GM18873 (cell line): ENCODE data around the gene WDR33.
"Not testable (repeated sequence)": the region's sequence is repeated elsewhere in the genome, so short reads cannot be mapped to it uniquely, and the experiment has no call there.

Experiments used
- ATAC-seq: cut with Tn5 transposase; IDR thresholded peaks from one replicate; pipeline ENCODE4 v1.9.1; 2021; ENCODE audit warnings: mild to moderate bottlenecking, moderate library complexity, moderate number of reproducible peaks; ENCODE audit not compliant: unreplicated experiment, low FRiP score

WDR33 gene

DNA sequence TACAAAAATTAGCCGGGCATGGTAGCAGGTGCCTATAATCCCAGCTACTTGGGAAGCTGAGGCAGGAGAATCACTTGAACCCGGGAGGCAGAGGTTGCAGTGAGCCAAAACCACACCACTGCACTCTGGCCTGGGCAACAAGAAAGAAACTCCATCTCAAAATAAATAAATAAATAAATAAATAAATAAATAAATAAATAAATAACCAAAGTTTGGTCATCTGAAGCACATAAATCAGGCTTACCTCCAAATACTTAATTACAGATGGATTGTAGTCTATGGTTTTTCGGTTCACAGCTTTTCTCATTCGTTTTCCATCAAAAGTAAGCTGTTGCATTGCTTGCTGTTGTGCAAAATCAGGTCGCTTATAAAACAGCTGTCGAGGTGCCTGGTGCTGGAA is 40.4 kb downstream of the WDR33 start:
- ATAC-seq, result not testable (repeated sequence)

DNA sequence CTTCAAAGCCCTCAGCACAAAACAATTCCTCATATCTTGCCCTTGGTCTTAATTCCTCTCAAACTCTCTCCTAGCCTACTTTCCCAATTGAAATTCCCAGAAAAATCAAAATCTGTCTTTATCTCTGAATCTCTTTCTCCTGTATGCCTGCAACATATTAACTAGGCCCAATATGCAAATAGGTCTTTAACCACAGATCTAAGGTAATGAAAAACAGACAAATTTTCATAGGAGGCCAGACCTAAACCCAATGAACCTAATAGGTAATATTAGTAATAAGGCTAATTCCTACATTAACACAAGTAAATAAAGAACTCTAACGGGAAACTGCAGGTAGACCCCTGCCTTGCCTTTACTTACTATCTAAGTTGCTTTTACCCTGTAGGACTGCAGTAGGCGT is 41.4 kb downstream of the WDR33 start:
- ATAC-seq, result no peak

DNA sequence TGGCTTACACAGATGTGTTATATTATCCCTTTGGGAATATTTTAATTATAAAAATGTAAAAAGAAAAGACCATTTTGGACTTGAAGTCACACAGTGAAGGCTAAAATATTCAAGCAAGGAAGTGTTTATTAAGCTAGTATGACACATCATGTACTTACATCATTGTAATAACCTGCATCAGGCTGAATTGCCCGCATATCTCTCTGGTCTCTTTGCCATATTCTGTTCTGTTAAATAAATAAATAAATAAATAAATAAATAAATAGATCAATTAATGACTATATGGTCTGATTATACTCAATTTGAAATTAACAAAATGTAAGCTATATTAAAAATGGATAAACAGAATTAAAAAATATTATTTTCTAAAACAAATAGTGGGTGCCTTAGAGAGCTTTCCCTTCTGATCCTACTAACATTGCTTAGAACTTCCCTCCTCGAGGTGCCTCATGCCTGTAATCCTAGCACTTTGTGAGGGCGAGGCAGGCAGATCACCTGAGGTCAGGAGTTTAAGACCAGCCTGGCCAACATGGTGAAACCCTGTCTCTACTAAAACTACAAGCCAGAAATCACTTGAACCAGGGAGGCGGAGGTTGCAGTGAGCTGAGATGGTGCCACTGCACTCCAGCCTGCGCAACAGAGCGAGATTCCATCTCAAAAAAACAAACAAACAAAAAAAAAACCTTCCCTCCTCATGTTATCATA is 42.0 kb downstream of the WDR33 start:
- ATAC-seq, result no peak

DNA sequence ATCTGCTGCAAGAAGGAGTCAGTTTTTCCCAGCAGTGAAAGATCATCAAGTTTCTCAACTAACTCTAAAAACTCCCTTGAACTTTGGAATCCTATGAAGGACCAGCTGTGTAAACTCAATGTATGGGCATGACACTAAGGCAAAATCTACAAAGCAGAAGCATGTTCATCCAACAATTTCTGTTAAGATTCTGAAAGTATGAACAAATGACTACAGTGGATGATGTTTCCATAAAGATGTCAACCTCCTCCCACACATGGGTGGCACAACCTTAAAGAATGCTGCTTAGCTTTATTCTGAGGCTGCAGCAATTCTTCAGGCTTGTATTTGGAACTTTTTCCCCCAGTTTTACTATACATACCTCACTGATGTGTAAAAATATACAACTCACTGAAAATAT is 47.2 kb downstream of the WDR33 start:
- no peak for ATAC-seq

DNA sequence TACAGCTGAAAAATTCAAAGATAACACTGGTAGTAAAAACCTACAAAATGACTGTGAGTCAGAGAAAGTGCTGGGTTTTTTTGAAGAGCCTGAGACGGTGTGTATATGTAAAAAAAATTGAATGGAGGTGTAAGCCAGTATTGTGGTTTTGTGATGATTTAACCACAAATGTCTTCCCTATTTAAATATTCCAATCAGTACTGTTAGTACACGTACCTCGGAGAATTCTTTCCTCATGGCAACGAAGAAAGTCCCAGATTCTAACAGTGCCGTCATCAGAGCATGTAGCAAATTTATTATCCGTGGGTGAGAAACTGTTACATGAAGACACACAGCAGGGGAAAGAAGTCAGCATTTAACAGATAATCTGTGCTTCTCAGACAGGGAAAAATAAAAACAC is 48.1 kb downstream of the WDR33 start:
- ATAC-seq, result no peak

DNA sequence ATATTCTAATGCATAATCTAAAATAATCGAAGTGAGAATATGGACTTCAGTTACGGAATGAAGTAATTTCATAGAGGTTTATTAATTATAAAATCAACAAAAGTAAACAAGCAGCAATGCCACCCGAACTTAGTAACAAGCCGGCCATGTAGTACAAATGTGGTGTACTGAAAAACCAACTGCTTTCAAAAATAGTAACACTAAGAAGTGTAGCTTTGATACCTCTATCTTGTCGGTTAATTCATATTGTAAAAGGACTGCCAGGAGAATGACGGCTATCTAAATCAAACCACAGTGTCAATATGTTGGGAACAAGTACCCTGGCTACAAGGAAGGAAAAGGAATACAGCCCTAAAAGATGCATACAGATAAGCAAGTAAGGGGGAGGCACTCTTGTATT is 48.5 kb downstream of the WDR33 start:
- no peak for ATAC-seq

DNA sequence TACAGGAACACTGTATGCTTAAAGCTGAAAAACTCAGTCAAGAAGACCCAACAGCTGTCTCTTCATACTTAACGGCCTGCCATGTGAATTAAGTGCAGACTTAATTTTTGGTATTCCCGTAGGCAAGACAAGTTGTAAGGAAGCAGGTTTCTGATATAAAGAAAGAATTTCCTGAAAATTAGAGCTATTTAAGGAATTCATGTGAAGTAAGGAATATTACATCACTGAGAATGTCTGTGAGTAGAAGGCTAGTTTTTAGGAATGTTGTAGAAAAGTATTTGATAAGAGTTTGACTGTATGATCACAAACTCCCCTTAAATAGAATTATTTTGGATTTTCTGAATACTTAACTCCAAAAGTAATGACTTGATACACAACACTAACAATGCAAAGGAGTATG is 51.0 kb downstream of the WDR33 start:
- no peak for ATAC-seq

DNA sequence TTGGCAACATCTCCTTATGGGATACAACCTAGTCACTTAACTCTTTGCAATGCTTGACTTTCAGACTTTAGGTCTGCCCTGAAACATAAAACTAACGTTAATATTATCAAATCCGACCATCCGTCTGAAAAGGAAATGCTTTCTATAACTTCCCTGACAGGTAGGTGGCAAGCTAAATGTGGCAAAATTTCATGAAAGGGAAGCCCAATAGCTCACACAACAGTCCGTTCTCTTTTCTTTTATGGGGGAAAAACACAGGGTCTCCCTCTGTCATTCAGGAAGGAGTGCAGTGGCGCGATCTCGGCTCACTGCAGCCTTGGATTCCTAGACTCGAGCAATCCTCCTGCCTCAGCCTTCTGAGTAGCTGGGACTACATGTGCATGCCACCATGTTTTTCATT is 56.8 kb downstream of the WDR33 start:
- ATAC-seq, result no peak

DNA sequence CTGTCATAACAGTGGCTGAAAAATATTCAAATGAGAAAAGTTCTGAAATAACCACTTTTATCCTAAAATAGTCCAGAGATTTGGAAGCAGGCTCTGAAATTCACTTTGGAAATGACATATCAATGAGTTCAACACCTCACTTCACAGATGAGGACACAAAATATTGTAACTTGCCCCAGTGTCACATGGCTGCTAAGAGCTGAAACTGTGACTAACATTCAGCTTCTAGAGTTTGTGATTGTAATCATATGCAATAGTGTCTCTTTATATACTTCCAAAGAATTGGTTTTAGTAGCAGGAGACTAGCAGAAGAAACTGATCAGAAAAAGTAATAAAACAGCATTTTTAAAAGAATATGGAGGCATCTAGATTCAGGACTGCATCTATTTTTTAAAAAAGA is 57.6 kb downstream of the WDR33 start:
- no peak for ATAC-seq

DNA sequence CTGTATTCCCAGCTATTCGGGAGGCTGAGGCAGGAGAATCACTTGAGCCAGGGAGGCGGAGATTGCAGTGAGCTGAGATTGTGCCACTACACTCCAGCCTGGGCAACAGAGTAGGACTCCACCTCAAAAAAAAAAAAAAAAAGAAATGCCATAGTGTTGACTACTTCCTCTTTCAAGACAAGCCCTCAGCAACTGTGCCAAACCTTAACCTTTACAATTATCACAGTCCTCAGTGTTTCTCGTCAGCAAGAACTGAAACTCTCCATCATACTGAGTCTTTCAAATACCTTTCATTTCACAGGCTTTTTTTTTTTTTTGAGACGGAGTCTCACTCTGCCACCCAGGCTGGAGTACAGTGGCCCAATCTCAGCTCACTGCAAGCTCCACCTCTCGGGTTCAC is 61.4 kb downstream of the WDR33 start:
- peak; percentile 97 for ATAC-seq

DNA sequence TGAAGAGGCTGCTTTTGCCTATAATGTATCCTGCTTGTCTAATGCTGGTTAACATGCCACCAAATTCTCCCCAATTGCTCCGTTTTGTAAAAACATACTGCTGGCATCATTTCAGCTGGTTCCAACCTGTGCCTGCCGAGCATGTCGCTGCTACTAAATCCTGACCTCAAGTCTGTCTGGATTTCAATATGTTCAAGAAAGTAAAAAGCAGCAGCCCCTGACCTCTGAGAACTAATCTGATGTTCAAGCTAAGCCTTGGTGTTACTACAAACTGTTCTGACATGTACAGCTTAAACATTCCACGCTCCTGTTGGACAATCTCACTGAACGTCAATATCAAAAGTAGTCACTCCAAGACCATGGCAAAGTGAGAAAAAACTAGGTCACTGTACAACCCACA is 63.4 kb downstream of the WDR33 start:
- ATAC-seq, result no peak

DNA sequence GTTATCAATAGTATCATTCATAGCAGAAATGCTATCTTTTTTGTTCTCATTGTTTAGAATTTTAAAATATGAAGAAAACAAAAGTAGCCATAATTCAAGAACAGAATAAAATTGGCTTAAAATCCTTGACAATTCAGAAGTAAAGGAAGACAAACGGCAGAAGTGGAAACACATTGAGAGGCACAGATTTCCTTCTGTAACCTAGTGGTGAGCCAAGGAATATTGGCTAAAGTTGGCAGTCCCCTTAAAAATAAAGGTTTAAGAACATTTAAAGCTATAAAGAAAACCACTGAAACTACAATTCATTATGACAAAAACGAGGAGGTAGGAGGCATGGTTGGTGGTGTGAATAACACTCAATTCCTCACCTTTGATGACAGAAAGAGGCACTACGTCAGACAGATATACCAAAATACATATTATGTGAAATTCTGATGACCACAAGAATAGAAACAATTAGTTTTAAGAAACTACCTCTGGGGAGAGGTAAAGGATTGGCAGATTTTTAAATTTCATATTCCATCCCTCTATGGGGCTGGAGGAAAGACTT is 67.4 kb downstream of the WDR33 start:
- ATAC-seq, result no peak

DNA sequence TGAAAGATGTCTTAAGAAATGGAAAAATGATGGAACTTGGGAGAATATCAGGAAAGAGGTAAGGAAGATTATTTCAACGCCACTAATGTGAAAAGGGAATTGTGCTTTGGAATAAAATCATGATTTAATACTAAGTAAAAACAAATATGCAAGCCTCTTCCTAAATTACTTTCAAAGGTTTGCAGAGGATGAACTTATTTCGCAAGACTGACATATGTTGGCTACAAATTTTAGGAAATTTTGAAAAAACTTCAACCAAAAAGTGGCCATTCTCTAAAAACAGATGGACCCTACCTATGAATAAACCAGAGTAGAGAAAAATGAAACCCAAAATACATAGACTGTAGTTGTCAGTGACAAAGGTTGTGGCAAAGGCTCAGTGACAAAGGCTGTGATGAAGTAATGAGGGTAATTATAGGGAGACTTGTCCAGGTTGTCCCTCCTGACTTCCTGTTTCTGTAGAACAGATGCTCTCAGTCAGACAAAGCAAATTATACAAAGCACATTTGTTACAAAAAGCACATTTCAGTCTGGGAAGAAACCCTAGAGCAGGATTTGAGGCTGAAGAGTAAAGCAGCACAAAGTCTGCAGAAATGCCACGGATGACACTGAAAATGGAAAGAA is 70.2 kb downstream of the WDR33 start:
- no peak for ATAC-seq

DNA sequence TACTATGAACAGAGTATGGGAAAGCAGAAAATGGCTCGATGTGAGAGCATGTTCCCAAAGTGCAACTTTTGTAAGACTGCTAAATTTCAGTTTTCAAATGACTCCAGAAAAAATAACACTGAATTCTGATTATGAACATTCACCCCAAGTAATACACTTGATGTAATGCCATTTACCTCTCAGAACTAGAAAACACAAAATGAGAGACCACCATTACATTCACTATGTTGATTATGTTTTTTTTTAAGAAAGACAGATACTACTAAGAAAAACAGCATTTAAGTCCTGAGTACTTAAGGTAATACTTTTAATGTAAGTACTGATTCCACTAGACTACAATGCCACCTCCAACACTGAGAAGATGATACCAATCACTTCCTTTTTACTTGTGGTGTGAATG is 71.2 kb downstream of the WDR33 start:
- ATAC-seq, result no peak

DNA sequence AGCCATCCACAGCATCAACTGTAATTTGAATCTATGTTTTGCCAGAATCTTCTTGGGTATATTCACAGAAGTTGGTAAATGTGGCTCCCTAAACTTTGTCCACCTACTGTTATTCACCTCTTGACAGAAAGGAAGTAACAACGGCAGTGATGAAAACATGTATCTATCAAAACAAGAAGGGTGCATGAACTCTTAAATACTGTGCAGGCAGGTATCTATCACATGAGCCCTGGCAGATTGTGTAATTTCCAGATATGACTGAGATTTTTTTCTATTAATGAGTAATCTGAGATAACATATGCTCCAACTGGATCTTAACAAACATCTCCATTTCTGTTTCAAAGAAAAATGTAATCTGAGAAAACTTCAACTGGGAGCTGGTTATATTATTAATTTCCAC is 73.1 kb downstream of the WDR33 start:
- ATAC-seq, result no peak

DNA sequence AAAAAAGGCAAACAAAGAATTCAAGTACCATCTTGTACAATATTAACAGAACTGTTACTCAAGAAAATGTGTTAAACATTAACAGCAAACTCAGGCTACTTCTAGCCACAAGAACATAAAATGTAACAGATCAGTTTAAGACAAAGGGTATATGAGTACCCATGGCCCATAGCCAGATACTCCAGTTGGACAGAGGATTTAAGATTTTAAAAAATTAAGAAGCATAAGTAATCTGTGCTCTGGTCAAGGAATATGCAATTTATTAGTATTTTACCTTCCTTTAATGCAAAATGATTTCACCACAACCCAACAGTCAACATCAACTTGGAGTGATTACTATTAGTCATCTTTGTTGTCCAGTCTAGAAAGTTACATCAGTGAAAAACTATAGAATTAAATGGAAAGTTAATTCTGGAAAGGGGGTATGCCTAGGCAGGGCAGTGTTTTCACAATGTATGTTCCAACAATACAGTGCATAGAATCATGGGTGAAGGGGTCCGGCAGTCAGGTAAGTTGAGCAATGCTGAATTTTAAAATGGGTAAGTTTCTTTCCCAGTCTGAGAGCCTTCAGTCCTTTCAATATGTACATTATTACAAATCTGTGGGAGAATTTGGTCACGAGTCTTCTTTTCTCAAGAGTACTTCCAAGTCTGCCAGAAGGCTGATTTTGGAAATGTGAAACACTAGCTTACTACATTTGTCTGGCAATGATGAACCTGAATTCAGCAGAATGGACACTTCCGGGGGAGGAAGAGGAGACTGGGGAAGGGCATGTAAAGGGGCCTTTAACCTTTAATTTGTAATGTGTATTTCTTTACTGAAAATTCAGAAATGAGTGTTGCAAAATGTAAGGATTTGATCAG is 75.2 kb downstream of the WDR33 start:
- peak; percentile 74 for ATAC-seq

DNA sequence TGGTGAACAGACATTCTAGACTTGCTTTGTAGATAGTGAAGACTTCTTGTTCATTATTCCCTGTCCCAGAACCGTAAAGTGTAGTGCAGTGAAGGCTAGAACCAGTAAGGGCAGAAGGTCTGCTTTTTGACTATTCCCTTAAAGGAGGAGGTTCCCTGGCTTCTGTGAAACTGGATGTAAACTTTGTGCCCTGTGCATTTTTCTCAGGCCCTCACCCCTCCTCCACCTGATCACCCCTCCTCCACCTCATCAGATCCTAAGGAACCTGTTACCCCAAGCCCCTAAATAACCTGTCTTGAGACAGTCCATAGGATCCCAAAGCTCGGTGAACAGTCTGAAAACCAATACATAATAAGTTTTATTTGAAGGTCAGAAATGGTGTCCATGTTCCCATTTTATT is 75.9 kb downstream of the WDR33 start:
- no peak for ATAC-seq

DNA sequence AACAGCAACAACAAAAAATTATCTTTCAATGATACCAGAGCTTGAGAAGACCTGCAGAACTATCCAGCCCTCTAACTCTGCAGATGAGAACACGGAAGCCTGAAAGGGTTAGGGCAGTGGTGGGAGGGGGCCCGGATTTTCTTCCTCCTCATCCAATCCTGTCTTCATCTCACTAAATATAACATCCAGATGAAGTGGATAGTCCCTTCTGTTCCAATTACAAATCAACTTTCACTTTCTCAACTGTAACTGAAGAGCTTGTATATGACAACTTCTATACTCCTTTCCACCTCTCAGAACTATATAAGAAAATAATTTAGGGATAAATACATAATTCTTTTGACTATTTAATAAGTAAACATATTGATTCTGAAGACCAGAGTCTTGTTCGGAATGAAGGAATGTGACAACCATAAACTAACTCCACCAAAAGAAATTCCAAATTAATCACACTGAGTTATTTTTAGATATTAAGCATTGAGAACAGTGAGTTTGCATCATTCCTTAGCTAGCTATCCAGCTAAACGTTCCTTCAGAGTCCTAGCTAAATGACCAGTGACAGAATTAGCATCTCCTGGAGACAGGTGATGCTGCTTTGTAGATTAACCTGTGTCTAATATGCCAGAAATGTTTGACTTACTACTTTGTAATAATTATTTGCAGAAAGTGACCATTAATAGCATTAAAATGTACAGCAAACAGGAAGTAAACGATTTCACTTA is 77.0 kb downstream of the WDR33 start:
- ATAC-seq, result no peak

DNA sequence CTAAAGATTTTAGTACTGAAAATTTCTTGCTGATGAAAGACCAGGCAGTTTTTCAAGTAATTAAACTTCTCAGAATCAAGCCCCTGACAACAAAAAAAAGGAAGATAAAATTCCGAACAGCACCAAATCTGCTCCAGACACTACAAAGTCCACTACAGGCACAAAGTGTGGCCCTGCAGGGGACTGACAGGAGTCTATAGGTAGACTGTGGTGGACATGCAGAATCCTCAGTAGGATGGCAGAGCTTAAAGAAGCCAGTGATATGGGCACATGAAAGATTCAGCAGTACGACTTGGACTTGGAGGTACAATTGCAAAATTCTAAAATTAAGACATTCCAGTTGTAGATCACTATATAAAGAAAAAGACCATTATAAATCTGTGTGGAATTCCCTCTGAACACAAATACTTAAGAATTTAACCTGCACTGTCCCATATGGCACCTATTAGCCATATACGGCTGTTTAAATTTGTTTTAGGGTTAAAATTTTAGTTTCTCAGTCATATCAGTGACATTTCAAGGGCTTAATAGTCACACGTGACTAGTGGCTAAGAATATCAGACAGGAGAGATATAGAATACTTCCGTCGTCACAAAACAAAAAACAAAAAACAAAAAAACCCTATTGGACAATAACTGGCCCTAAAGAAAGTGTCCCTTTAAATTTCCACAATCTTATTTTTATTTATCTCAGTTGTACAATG is 77.7 kb downstream of the WDR33 start:
- ATAC-seq, result no peak
